8988T (cell line): ENCODE results near the gene NAGK.
"Not testable (repeated sequence)": the region's sequence is repeated elsewhere in the genome, so short reads cannot be mapped to it uniquely, and the experiment has no call there.

Source experiments
- DNase-seq: peaks from one replicate; pipeline ENCODE4 v3.0.0; 2011

The NAGK gene

GRCh38 chr2:71068218-71069035 is at the start of gene NAGK:
TSS of gene NAGK (plus strand) at chr2:71068648. CDS start at chr2:71068684, 36 bp downstream.
- peak; percentile 96 for DNase-seq

GRCh38 chr2:71019989-71020388 is 48.5 kb upstream of the NAGK start:
- DNase-seq: not testable (repeated sequence)

- not testable (repeated sequence) for DNase-seq
Measured at GRCh38 chr2:71021394-71021793, 47.1 kb upstream of the NAGK start.

GRCh38 chr2:71023553-71024243 is 44.8 kb upstream of the NAGK start:
- not testable (repeated sequence) for DNase-seq

- not testable (repeated sequence) for DNase-seq
Measured at GRCh38 chr2:71036296-71036695, 32.2 kb upstream of the NAGK start.

GRCh38 chr2:71042287-71042686 is 26.2 kb upstream of the NAGK start:
- no peak for DNase-seq

- DNase-seq: no peak
Measured at GRCh38 chr2:71043531-71044407, 24.7 kb upstream of the NAGK start.

- no peak for DNase-seq
Measured at GRCh38 chr2:71045151-71045550, 23.3 kb upstream of the NAGK start.

GRCh38 chr2:71045865-71046548 is 22.4 kb upstream of the NAGK start:
- no peak for DNase-seq

GRCh38 chr2:71048096-71048495 is 20.4 kb upstream of the NAGK start:
- no peak for DNase-seq

- not testable (repeated sequence) for DNase-seq
Measured at GRCh38 chr2:71049704-71050360, 18.6 kb upstream of the NAGK start.

- DNase-seq: not testable (repeated sequence)
Measured at GRCh38 chr2:71055206-71055740, 13.2 kb upstream of the NAGK start.

GRCh38 chr2:71060211-71060610 is 8.2 kb upstream of the NAGK start:
- DNase-seq: no peak

- DNase-seq: no peak
Measured at GRCh38 chr2:71060871-71061270, 7.6 kb upstream of the NAGK start.

GRCh38 chr2:71063216-71063615 is 5.2 kb upstream of the NAGK start:
- no peak for DNase-seq

- no peak for DNase-seq
Measured at GRCh38 chr2:71064110-71064611, 4.3 kb upstream of the NAGK start.

GRCh38 chr2:71064754-71065621 is 3.5 kb upstream of the NAGK start:
- no peak for DNase-seq

GRCh38 chr2:71066856-71067255 is 1.6 kb upstream of the NAGK start:
- no peak for DNase-seq

GRCh38 chr2:71067567-71068217 is 756 bp upstream of the NAGK start:
- no peak for DNase-seq

- DNase-seq: no peak
Measured at GRCh38 chr2:71069376-71069775, 928 bp downstream of the NAGK start.
